Measurements from ENCODE around the gene TBC1D21. TPM values are rescaled to one million over a fixed set of nuclear protein-coding genes. Genes with fewer than 3 reads are reported as not detected.
A peak's percentile ranks its signal among the peaks of the same experiment; 100 is the strongest.

Gene TBC1D21
- total RNA-seq, 2 experiments from 2014 or later, result not detected

- Mint-ChIP-seq H3K9me3 (peaks cover 2% of the 10 kb centered on the region), H3K4me3 (no peak overlapping the region), H3K27ac (no peak overlapping the region), H3K36me3 (ENCODE audit: low read depth) (no peaks in the 10 kb centered on the region), H3K4me1 (ENCODE audit: low read depth) (no peaks in the 10 kb centered on the region), H3K27me3 (peaks cover 65% of the 10 kb centered on the region)
- intact Hi-C loops (cut with DNase I, micrococcal nuclease), result no loop called here
- TF ChIP-seq CTCF (IDR thresholded peaks at IDR 0.05), result no peak
- ChIA-PET CTCF (no interaction called here), POLR2A (no interaction called here)
- no peak overlapping the region for H3K27ac ChIP-seq (ENCODE audit: low read depth in 1 of 2, low read length in 2 of 2)
- H3K36me3 ChIP-seq (ENCODE audit: insufficient read depth, low read length), result no peaks in the 10 kb centered on the region
- ATAC-seq (ENCODE audit: poor library complexity) (no peak), DNase-seq (peak; percentile 1 to 52 (median 20))
- H3K4me1 ChIP-seq (ENCODE audit: insufficient read depth, low read length), result no peaks in the 10 kb centered on the region
- H3K9me3 ChIP-seq (ENCODE audit: control insufficient read depth in 1 of 2, insufficient read depth in 1 of 2, low read length in 2 of 2), result peaks cover 0 to 4% of the 10 kb centered on the region in 2 experiments
- no peak overlapping the region for H3K4me3 ChIP-seq (ENCODE audit: low read length)
- H3K27me3 ChIP-seq (ENCODE audit: control insufficient read depth in 1 of 2, insufficient read depth in 2 of 2, low read length in 2 of 2), result peaks cover 20 to 22% of the 10 kb centered on the region in 2 experiments
Observed at GRCh38 chr15:73851689-73852088, 21.7 kb upstream of the TBC1D21 start.

DNA sequence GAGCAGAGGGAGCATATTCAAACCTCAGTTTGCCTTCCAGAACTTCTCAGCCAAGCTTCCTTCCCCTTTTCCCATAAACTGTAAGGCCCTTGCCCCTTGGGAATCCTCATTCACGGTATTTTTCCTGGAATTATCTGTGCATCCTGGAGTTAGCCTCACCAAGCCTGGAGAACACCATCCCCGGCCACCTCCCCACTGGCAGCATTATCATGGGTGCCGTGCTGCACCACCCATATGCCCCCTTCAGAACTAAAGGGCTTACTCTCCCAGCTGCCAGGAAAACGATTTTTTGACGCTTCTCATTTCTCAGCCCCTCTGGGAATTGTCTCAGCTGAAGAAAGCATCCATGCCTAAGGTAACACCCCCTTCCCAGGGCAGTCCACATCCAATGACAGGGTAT lies 20.9 kb upstream of the TBC1D21 start:
- H3K27me3 ChIP-seq (ENCODE audit: control insufficient read depth in 1 of 2, insufficient read depth in 2 of 2, low read length in 2 of 2), result peaks cover 18 to 20% of the 10 kb centered on the region in 2 experiments
- H3K9me3 ChIP-seq (ENCODE audit: control insufficient read depth in 1 of 2, insufficient read depth in 1 of 2, low read length in 2 of 2), result peaks cover 0 to 4% of the 10 kb centered on the region in 2 experiments
- H3K27ac ChIP-seq (ENCODE audit: low read depth in 1 of 2, low read length in 2 of 2), result no peak overlapping the region
- DNase-seq, result no peak
- Mint-ChIP-seq H3K4me1 (ENCODE audit: low read depth) (no peaks in the 10 kb centered on the region), H3K36me3 (ENCODE audit: low read depth) (no peaks in the 10 kb centered on the region), H3K9me3 (peaks cover 2% of the 10 kb centered on the region), H3K27ac (no peak overlapping the region), H3K4me3 (no peak overlapping the region), H3K27me3 (peaks cover 66% of the 10 kb centered on the region)
- ATAC-seq (ENCODE audit: poor library complexity), result no peak
- no peaks in the 10 kb centered on the region for H3K36me3 ChIP-seq (ENCODE audit: insufficient read depth, low read length)
- ChIA-PET CTCF (no interaction called here), POLR2A (no interaction called here)
- H3K4me1 ChIP-seq (ENCODE audit: insufficient read depth, low read length), result no peaks in the 10 kb centered on the region
- intact Hi-C loops (cut with DNase I, micrococcal nuclease), result no loop called here
- no peak overlapping the region for H3K4me3 ChIP-seq (ENCODE audit: low read length)
- no peak for TF ChIP-seq CTCF (IDR thresholded peaks at IDR 0.05)

- DNase-seq (no peak), ATAC-seq (ENCODE audit: poor library complexity) (no peak)
- H3K4me3 Mint-ChIP-seq, result no peak overlapping the region
- no peak overlapping the region for H3K27ac ChIP-seq (ENCODE audit: low read depth in 1 of 2, low read length in 2 of 2)
- peaks cover 0 to 4% of the 10 kb centered on the region in 2 experiments for H3K9me3 ChIP-seq (ENCODE audit: control insufficient read depth in 1 of 2, insufficient read depth in 1 of 2, low read length in 2 of 2)
- ChIA-PET CTCF (no interaction called here), POLR2A (no interaction called here)
- H3K4me3 ChIP-seq (ENCODE audit: low read length), result no peak overlapping the region
- H3K4me1 Mint-ChIP-seq (ENCODE audit: low read depth), result no peaks in the 10 kb centered on the region
- no peaks in the 10 kb centered on the region for H3K4me1 ChIP-seq (ENCODE audit: insufficient read depth, low read length)
- H3K9me3 Mint-ChIP-seq, result peaks cover 2% of the 10 kb centered on the region
- H3K36me3 Mint-ChIP-seq (ENCODE audit: low read depth), result no peaks in the 10 kb centered on the region
- H3K36me3 ChIP-seq (ENCODE audit: insufficient read depth, low read length), result no peaks in the 10 kb centered on the region
- TF ChIP-seq CTCF (IDR thresholded peaks at IDR 0.05), result no peak
- peaks cover 16 to 19% of the 10 kb centered on the region in 2 experiments for H3K27me3 ChIP-seq (ENCODE audit: control insufficient read depth in 1 of 2, insufficient read depth in 2 of 2, low read length in 2 of 2)
- H3K27me3 Mint-ChIP-seq, result peaks cover 74% of the 10 kb centered on the region
- intact Hi-C loops (cut with DNase I, micrococcal nuclease), result no loop called here
- no peak overlapping the region for H3K27ac Mint-ChIP-seq
Observed at GRCh38 chr15:73854265-73854664, 19.1 kb upstream of the TBC1D21 start.

All from CD4-positive, alpha-beta T cell (primary cell).